Measurements from ENCODE around the gene B3GAT3.

GRCh38 chr11:62652161-62653006 is 30.6 kb upstream of the B3GAT3 start:
- TF ChIP-seq, protein P1, sequence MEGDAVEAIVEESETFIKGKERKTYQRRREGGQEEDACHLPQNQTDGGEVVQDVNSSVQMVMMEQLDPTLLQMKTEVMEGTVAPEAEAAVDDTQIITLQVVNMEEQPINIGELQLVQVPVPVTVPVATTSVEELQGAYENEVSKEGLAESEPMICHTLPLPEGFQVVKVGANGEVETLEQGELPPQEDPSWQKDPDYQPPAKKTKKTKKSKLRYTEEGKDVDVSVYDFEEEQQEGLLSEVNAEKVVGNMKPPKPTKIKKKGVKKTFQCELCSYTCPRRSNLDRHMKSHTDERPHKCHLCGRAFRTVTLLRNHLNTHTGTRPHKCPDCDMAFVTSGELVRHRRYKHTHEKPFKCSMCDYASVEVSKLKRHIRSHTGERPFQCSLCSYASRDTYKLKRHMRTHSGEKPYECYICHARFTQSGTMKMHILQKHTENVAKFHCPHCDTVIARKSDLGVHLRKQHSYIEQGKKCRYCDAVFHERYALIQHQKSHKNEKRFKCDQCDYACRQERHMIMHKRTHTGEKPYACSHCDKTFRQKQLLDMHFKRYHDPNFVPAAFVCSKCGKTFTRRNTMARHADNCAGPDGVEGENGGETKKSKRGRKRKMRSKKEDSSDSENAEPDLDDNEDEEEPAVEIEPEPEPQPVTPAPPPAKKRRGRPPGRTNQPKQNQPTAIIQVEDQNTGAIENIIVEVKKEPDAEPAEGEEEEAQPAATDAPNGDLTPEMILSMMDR (IDR thresholded peaks at IDR 0.05 in 2 of 3, conservative IDR thresholded peaks at IDR 0.05 in 1 of 3; ENCODE audit: borderline replicate concordance in 1 of 3, insufficient read depth in 1 of 3, low read depth in 2 of 3, low read length in 2 of 3), result no peak
- TF ChIP-seq YY1 (IDR thresholded peaks at IDR 0.05; ENCODE audit: extremely low read depth, insufficient replicate concordance, low read depth, low read length), result no peak
- no peak for TF ChIP-seq RAD21 (IDR thresholded peaks at IDR 0.05; ENCODE audit: low read depth)
- TF ChIP-seq POLR2AphosphoS5 (IDR thresholded peaks at IDR 0.05; ENCODE audit: low read depth, low read length), result no peak
- TF ChIP-seq SIN3A (IDR thresholded peaks at IDR 0.05; ENCODE audit: low read depth), result no peak
- TF ChIP-seq CEBPB (IDR thresholded peaks at IDR 0.05; ENCODE audit: low read depth), result no peak
- no peak for TF ChIP-seq EZH2 (IDR thresholded peaks at IDR 0.05)
- TF ChIP-seq EZH2phosphoT487 (IDR thresholded peaks at IDR 0.05; ENCODE audit: borderline replicate concordance), result no peak
- no peak for TF ChIP-seq POLR2A (IDR thresholded peaks at IDR 0.05; ENCODE audit: borderline replicate concordance, extremely low read depth, insufficient read depth, insufficient read length)
- no peak for TF ChIP-seq EGR1 (IDR thresholded peaks at IDR 0.05; ENCODE audit: low read depth)
